K562 (cell line): ENCODE measurements around the gene EHMT2. TPM values are rescaled to one million over a fixed set of nuclear protein-coding genes. Genes with fewer than 3 reads are reported as not detected.

Experiments
- ELF2 ChIP-seq: fragments of 250-450 bp; sonication (Bioruptor Pico); IDR thresholded peaks from 2 replicates; pipeline ENCODE4 v1.5.0; 2021; ENCODE audit warnings: mild to moderate bottlenecking
- JUNB ChIP-seq: fragments of 450-650 bp; formaldehyde crosslinking; conservative IDR thresholded peaks from 2 replicates; pipeline ENCODE4 v1.4.0; 2020; ENCODE audit warnings: mild to moderate bottlenecking
- MTA3 ChIP-seq: fragments of 450-650 bp; formaldehyde crosslinking; IDR thresholded peaks from 2 replicates; pipeline ENCODE4 v1.6.1; 2017; ENCODE audit warnings: mild to moderate bottlenecking, borderline replicate concordance
- NCOA4 ChIP-seq: fragments of 450-650 bp; IDR thresholded peaks from 2 replicates; pipeline ENCODE4 v1.6.1; 2018; ENCODE audit warnings: mild to moderate bottlenecking; ENCODE audit not compliant: partially characterized antibody
- PCBP1 ChIP-seq: fragments of 200-400 bp; formaldehyde crosslinking; IDR thresholded peaks from 2 replicates; pipeline ENCODE4 v1.6.1; 2018; ENCODE audit warnings: mild to moderate bottlenecking, low read depth, low read length; ENCODE audit not compliant: poor library complexity, severe bottlenecking
- PHB2 ChIP-seq: fragments of 450-650 bp; IDR thresholded peaks from 2 replicates; pipeline ENCODE4 v1.6.1; 2017; ENCODE audit warnings: low read depth
- POLR2A ChIP-seq: fragments of 450-650 bp; conservative IDR thresholded peaks from 2 replicates; pipeline ENCODE4 v1.6.1; 2016
- SMAD2 ChIP-seq: fragments of 150-350 bp; IDR thresholded peaks from 2 replicates; pipeline ENCODE4 v1.6.1; 2014; ENCODE audit warnings: low read depth, mild to moderate bottlenecking, low read length
- ZNF3 ChIP-seq: fragments of 250-450 bp; sonication (Bioruptor Pico); IDR thresholded peaks from 2 replicates; pipeline ENCODE4 v1.5.0; 2021; ENCODE audit warnings: mild to moderate bottlenecking, moderate library complexity
- ZNF316 ChIP-seq: fragments of 450-650 bp; IDR thresholded peaks from 2 replicates; pipeline ENCODE4 v1.6.1; 2016
- ZNF586 ChIP-seq: fragments of 450-650 bp; formaldehyde crosslinking; conservative IDR thresholded peaks from 2 replicates; pipeline ENCODE4 v1.4.0; 2020; ENCODE audit warnings: mild to moderate bottlenecking, moderate library complexity
- ZZZ3 ChIP-seq: fragments of 450-650 bp; IDR thresholded peaks from 2 replicates; pipeline ENCODE4 v1.6.1; 2016; ENCODE audit warnings: antibody characterized with exemption, mild to moderate bottlenecking, moderate library complexity
- polyA plus RNA-seq, 8 experiments: library from polyadenylated mRNA; depleted of rRNA in 4 of 8; stranded (reverse) in 5 of 8; unstranded in 3 of 8; fragments of >200 nt; fragmentation: Nextera tagmentation in 2 of 8; fragmentation: Illumina TruSeq in 1 of 8; extraction: Ambion mirVana in 2 of 8; extraction: Trizol in 1 of 8; gene quantifications; 2 replicates each; pipeline versions ENCODE4 v1.2.1 to v1.2.3, GENCODE V29; 2011 to 2014; ENCODE audit warnings: inconsistent platforms in 1 of 8, missing spikeins in 1 of 8
- total RNA-seq, 7 experiments: library from RNA; depleted of rRNA in 6 of 7; stranded (reverse); fragments of >200 nt in 6 of 7; fragmentation: Illumina TruSeq in 2 of 7; extraction: Trizol in 2 of 7; gene quantifications; 2 replicates each; pipeline versions ENCODE4 v1.2.1 to v1.2.3, GENCODE V29; 2011 to 2021; ENCODE audit warnings: low replicate concordance in 1 of 7
- TF ChIP-seq, protein P1 (sequence below): fragments of 450-650 bp; IDR thresholded peaks from 2 replicates; pipeline ENCODE4 v1.6.1; 2016; ENCODE audit warnings: mild to moderate bottlenecking, moderate library complexity
- TF ChIP-seq, protein P2 (sequence below), 2 experiments: fragments of 450-650 bp in 1 of 2; sonication (generic) in 1 of 2; formaldehyde crosslinking in 1 of 2; IDR thresholded peaks in 1 of 2; conservative IDR thresholded peaks in 1 of 2; 2 replicates each; pipeline versions ENCODE4 v1.6.1 to v1.8.1; 2016 to 2023; ENCODE audit warnings: mild to moderate bottlenecking in 2 of 2, moderate library complexity in 2 of 2, inconsistent platforms in 1 of 2, missing genetic modification reagents in 1 of 2
- TF ChIP-seq, protein P3 (sequence below): fragments of 450-650 bp; IDR thresholded peaks from one replicate; pipeline ENCODE4 v1.6.1; 2018; ENCODE audit warnings: mild to moderate bottlenecking, moderate library complexity; ENCODE audit not compliant: partially characterized antibody

The EHMT2 gene
- total and polyA plus RNA-seq, 9 of the 15 experiments (the other 6 are each of a cell fraction or from before 2014, with no cell fraction given): 2.1 to 63.8 (median 38.5) TPM

DNA sequence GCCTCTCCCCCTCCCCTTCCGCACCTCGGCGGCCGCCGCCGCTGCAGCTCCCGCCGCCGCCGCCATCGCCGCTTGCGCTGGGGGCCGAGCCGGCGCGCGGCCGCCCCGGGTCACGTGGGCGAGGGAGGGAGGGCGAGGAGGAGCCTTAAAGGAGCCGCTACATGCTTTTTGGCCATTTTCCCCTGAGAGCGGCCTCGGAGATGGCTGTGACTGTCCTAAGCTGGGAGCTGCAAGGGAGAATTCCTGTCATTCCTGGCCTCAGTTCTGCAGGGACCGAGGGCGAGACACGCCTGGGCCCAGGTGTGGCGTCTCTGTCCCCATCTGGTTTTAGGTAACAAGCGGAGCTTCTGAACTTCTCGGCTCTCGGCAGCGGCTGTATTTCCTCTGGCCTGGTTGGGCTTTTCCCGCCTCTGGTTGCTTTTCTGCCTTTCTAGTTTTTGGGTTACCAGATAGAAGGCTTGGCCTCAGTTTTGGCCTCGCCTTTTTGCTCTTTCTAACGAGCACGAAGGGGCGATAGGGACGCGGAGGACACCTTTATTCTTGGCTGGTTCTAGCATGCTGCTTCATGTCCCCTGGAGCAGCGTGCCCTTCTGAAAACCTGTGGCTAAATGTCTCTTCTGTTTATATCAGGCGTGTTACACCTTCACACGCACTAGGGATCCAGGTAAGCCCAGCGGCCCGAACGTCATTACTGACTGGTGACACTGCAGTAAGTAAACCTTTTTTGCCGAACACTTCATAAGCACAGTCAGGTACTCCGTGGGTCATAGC is at the start of gene EHMT2 (continued):
- TF ChIP-seq, protein P1, sequence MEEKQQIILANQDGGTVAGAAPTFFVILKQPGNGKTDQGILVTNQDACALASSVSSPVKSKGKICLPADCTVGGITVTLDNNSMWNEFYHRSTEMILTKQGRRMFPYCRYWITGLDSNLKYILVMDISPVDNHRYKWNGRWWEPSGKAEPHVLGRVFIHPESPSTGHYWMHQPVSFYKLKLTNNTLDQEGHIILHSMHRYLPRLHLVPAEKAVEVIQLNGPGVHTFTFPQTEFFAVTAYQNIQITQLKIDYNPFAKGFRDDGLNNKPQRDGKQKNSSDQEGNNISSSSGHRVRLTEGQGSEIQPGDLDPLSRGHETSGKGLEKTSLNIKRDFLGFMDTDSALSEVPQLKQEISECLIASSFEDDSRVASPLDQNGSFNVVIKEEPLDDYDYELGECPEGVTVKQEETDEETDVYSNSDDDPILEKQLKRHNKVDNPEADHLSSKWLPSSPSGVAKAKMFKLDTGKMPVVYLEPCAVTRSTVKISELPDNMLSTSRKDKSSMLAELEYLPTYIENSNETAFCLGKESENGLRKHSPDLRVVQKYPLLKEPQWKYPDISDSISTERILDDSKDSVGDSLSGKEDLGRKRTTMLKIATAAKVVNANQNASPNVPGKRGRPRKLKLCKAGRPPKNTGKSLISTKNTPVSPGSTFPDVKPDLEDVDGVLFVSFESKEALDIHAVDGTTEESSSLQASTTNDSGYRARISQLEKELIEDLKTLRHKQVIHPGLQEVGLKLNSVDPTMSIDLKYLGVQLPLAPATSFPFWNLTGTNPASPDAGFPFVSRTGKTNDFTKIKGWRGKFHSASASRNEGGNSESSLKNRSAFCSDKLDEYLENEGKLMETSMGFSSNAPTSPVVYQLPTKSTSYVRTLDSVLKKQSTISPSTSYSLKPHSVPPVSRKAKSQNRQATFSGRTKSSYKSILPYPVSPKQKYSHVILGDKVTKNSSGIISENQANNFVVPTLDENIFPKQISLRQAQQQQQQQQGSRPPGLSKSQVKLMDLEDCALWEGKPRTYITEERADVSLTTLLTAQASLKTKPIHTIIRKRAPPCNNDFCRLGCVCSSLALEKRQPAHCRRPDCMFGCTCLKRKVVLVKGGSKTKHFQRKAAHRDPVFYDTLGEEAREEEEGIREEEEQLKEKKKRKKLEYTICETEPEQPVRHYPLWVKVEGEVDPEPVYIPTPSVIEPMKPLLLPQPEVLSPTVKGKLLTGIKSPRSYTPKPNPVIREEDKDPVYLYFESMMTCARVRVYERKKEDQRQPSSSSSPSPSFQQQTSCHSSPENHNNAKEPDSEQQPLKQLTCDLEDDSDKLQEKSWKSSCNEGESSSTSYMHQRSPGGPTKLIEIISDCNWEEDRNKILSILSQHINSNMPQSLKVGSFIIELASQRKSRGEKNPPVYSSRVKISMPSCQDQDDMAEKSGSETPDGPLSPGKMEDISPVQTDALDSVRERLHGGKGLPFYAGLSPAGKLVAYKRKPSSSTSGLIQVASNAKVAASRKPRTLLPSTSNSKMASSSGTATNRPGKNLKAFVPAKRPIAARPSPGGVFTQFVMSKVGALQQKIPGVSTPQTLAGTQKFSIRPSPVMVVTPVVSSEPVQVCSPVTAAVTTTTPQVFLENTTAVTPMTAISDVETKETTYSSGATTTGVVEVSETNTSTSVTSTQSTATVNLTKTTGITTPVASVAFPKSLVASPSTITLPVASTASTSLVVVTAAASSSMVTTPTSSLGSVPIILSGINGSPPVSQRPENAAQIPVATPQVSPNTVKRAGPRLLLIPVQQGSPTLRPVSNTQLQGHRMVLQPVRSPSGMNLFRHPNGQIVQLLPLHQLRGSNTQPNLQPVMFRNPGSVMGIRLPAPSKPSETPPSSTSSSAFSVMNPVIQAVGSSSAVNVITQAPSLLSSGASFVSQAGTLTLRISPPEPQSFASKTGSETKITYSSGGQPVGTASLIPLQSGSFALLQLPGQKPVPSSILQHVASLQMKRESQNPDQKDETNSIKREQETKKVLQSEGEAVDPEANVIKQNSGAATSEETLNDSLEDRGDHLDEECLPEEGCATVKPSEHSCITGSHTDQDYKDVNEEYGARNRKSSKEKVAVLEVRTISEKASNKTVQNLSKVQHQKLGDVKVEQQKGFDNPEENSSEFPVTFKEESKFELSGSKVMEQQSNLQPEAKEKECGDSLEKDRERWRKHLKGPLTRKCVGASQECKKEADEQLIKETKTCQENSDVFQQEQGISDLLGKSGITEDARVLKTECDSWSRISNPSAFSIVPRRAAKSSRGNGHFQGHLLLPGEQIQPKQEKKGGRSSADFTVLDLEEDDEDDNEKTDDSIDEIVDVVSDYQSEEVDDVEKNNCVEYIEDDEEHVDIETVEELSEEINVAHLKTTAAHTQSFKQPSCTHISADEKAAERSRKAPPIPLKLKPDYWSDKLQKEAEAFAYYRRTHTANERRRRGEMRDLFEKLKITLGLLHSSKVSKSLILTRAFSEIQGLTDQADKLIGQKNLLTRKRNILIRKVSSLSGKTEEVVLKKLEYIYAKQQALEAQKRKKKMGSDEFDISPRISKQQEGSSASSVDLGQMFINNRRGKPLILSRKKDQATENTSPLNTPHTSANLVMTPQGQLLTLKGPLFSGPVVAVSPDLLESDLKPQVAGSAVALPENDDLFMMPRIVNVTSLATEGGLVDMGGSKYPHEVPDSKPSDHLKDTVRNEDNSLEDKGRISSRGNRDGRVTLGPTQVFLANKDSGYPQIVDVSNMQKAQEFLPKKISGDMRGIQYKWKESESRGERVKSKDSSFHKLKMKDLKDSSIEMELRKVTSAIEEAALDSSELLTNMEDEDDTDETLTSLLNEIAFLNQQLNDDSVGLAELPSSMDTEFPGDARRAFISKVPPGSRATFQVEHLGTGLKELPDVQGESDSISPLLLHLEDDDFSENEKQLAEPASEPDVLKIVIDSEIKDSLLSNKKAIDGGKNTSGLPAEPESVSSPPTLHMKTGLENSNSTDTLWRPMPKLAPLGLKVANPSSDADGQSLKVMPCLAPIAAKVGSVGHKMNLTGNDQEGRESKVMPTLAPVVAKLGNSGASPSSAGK: peak; percentile 63
- TF ChIP-seq ZNF316 (no peak), PHB2 (no peak), ZNF586 (no peak), ZNF3 (no peak), JUNB (no peak), ZZZ3 (no peak), ELF2 (CRISPR knock-in tag) (0 out of 2 replicates have a peak, but pooled peaks have one; percentile 47), PCBP1 (no peak), POLR2A (peak; percentile 84), MTA3 (peak; percentile 45), NCOA4 (no peak), SMAD2 (no peak)
- TF ChIP-seq, protein P2, sequence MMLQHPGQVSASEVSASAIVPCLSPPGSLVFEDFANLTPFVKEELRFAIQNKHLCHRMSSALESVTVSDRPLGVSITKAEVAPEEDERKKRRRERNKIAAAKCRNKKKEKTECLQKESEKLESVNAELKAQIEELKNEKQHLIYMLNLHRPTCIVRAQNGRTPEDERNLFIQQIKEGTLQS (IDR thresholded peaks at IDR 0.05): no peak
- TF ChIP-seq, protein P2 (CRISPR knock-in tag; conservative IDR thresholded peaks at IDR 0.05): no peak; the same call in 1 of the 2 replicates
- TF ChIP-seq, protein P3, sequence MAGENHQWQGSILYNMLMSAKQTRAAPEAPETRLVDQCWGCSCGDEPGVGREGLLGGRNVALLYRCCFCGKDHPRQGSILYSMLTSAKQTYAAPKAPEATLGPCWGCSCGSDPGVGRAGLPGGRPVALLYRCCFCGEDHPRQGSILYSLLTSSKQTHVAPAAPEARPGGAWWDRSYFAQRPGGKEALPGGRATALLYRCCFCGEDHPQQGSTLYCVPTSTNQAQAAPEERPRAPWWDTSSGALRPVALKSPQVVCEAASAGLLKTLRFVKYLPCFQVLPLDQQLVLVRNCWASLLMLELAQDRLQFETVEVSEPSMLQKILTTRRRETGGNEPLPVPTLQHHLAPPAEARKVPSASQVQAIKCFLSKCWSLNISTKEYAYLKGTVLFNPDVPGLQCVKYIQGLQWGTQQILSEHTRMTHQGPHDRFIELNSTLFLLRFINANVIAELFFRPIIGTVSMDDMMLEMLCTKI: no peak
